GM12891 (cell line): ENCODE measurements around the gene SMG6.

Experiments used
- DNase-seq: peaks from one replicate; pipeline ENCODE4 v3.0.0; 2011; ENCODE audit warnings: low spot score; ENCODE audit not compliant: insufficient read length
- FAIRE-seq: peaks from 2 replicates; lab custom pipeline; 2011; peaks lifted over from hg19 to GRCh38; lab: Jason Lieb, UNC
- PAX5 ChIP-seq: IDR thresholded peaks from 2 replicates; pipeline ENCODE4 v1.6.1; 2011; ENCODE audit warnings: low read length, moderate library complexity, mild to moderate bottlenecking; ENCODE audit not compliant: insufficient read depth, severe bottlenecking
- POLR2A ChIP-seq: IDR thresholded peaks from 2 replicates; pipeline ENCODE4 v1.6.1; 2011; ENCODE audit warnings: low read depth, low read length, control low read depth
- POLR2AphosphoS5 ChIP-seq: IDR thresholded peaks from 2 replicates; pipeline ENCODE4 v1.6.1; 2011; ENCODE audit warnings: low read depth, low read length, control low read depth
- POU2F2 ChIP-seq: IDR thresholded peaks from 2 replicates; pipeline ENCODE4 v1.6.1; 2011; ENCODE audit warnings: low read depth, mild to moderate bottlenecking, control low read depth, low read length, moderate library complexity
- SPI1 ChIP-seq: IDR thresholded peaks from 2 replicates; pipeline ENCODE4 v1.6.1; 2011; ENCODE audit warnings: low read depth, low read length, control low read depth
- TAF1 ChIP-seq: IDR thresholded peaks from 2 replicates; pipeline ENCODE4 v1.6.1; 2011; ENCODE audit warnings: low read depth, low read length, control low read depth

Gene SMG6

GRCh38 chr17:2120586-2121335 is 182.8 kb downstream of the SMG6 start:
- TF ChIP-seq SPI1 (no peak), TAF1 (no peak), POLR2A (no peak), PAX5 (no peak), POLR2AphosphoS5 (no peak), POU2F2 (no peak)
- FAIRE-seq: no peak

GRCh38 chr17:2113279-2113622 is 190.3 kb downstream of the SMG6 start:
- TF ChIP-seq POLR2AphosphoS5 (no peak), TAF1 (no peak), POLR2A (no peak), POU2F2 (no peak), SPI1 (no peak), PAX5 (no peak)
- no peak for DNase-seq
- FAIRE-seq: peak; percentile 56

More at GRCh38 chr17:2120586-2121335, 182.8 kb downstream of the SMG6 start:
- DNase-seq: no peak

- TF ChIP-seq POU2F2 (no peak), POLR2A (no peak), PAX5 (no peak), POLR2AphosphoS5 (no peak), TAF1 (no peak), SPI1 (no peak)
- DNase-seq (no peak), FAIRE-seq (no peak)
Measured at GRCh38 chr17:2111691-2112090, 191.9 kb downstream of the SMG6 start.

DNA sequence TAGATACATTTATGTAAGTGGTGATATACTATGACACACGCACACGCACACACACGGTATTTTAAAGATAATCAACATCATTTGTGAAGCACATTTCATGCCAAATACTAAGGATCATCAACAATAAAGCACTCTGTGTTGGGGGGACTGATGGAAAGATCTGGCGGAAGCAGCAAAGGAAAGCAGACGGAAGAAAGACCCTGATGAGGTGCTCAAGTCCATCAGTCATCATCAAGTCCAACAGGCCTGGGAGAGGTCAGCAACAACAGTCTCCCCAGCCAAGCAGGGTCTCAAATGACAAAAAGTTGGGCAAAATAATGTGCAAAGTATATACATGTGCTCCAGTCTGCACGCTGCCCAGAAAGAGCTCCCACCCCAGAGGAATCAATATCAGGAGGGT is 193.1 kb downstream of the SMG6 start:
- no peak for TF ChIP-seq POLR2A
- TF ChIP-seq TAF1: no peak
- no peak for TF ChIP-seq POU2F2
- no peak for TF ChIP-seq PAX5
- TF ChIP-seq POLR2AphosphoS5: no peak
- no peak for TF ChIP-seq SPI1
- FAIRE-seq (no peak), DNase-seq (no peak)

- TF ChIP-seq SPI1: no peak
- TF ChIP-seq POLR2AphosphoS5: no peak
- no peak for TF ChIP-seq POLR2A
- no peak for TF ChIP-seq TAF1
- TF ChIP-seq PAX5: no peak
- no peak for TF ChIP-seq POU2F2
- DNase-seq (no peak), FAIRE-seq (no peak)
Measured at GRCh38 chr17:2108170-2108569, 195.4 kb downstream of the SMG6 start.

DNA sequence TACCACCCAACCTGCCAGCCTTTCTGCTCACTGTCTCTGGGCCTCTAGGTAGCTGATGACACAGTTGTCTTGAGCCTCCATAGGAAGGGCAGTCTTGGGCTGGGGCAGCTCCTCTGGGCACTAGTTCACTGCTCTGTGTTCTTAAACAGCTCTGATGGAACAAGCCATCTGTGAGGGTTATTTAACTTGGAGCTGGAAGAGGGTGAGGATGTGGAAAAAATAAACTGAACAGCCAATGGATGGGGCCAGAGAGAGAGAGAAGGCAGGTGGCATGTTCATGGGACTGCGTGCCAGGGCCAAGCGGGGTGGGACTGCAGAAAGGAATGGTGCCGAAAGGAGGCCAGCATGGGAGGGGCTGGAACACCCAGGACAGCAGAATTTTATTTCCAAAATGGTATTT is 196.1 kb downstream of the SMG6 start:
- TF ChIP-seq TAF1 (no peak), POU2F2 (no peak), POLR2AphosphoS5 (no peak), POLR2A (no peak), SPI1 (no peak), PAX5 (no peak)
- FAIRE-seq: no peak
- DNase-seq: no peak

- no peak for FAIRE-seq
- DNase-seq: no peak
- TF ChIP-seq SPI1: no peak
- TF ChIP-seq PAX5: no peak
- TF ChIP-seq POLR2AphosphoS5: no peak
- TF ChIP-seq TAF1: no peak
- no peak for TF ChIP-seq POU2F2
- no peak for TF ChIP-seq POLR2A
Measured at GRCh38 chr17:2107050-2107449, 196.5 kb downstream of the SMG6 start.

- DNase-seq (no peak), FAIRE-seq (no peak)
- TF ChIP-seq POLR2A (no peak), POU2F2 (no peak), PAX5 (no peak), SPI1 (no peak), TAF1 (no peak), POLR2AphosphoS5 (no peak)
Measured at GRCh38 chr17:2106308-2106955, 197.2 kb downstream of the SMG6 start.

DNA sequence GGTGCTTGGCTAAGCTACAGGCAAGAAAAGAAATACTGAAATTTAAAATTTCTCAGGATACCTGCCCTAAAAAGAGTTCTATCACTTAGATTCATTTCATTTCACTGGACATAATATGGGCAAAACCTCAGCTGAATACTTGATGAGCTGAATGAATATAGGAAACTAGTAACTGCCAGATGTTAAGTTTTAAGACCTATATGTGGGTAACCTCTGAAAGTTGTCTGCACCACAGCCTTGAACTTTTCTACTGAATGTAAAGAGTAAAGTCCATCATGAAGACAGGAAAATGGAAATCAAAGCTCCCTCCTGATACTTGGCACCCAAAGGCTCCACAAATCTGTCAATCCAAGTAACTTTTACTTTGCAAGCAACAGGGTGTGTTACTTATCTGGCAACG is 197.9 kb downstream of the SMG6 start:
- TF ChIP-seq POU2F2: no peak
- no peak for TF ChIP-seq SPI1
- no peak for TF ChIP-seq POLR2AphosphoS5
- TF ChIP-seq POLR2A: no peak
- TF ChIP-seq TAF1: no peak
- no peak for TF ChIP-seq PAX5
- FAIRE-seq (no peak), DNase-seq (no peak)
